Fibroblast of lung (primary cell): ENCODE data around the gene KCTD20.

ENCODE experiments used
- EZH2 ChIP-seq: IDR thresholded peaks from 2 replicates; pipeline ENCODE4 v1.5.1; 2012; ENCODE audit warnings: low read length, control low read depth, mild to moderate bottlenecking; ENCODE audit errors: missing control alignments
- TF ChIP-seq, protein P1 (sequence below), 2 donors: IDR thresholded peaks in 1 of 2; conservative IDR thresholded peaks in 1 of 2; 1 replicate in 1 of 2; 2 replicates in 1 of 2; pipeline ENCODE4 v1.5.1; 2011 to 2012; ENCODE audit warnings: low read length in 2 of 2, control low read depth in 1 of 2, inconsistent platforms in 1 of 2, low read depth in 1 of 2, mild to moderate bottlenecking in 1 of 2

DNA sequence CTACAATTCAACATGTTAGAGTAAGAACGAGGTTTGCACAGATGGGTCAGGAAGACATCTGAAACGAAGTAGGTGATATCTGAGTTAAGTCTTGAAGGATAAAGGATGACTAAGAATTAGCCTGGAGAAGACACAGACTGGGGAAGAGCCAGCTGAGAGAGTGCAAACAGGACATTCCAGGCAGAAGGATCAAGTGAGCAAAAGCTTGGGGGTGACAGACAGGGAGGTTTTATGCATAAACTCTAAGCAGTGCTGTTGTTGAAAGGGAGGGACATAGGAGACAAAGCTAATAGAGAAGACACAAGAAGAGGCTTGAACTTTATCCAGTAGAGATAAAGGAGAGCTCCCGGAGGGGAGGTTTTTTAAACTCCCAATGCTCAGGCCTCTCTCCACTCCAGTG is 40.3 kb upstream of the KCTD20 start:
- TF ChIP-seq, protein P1, sequence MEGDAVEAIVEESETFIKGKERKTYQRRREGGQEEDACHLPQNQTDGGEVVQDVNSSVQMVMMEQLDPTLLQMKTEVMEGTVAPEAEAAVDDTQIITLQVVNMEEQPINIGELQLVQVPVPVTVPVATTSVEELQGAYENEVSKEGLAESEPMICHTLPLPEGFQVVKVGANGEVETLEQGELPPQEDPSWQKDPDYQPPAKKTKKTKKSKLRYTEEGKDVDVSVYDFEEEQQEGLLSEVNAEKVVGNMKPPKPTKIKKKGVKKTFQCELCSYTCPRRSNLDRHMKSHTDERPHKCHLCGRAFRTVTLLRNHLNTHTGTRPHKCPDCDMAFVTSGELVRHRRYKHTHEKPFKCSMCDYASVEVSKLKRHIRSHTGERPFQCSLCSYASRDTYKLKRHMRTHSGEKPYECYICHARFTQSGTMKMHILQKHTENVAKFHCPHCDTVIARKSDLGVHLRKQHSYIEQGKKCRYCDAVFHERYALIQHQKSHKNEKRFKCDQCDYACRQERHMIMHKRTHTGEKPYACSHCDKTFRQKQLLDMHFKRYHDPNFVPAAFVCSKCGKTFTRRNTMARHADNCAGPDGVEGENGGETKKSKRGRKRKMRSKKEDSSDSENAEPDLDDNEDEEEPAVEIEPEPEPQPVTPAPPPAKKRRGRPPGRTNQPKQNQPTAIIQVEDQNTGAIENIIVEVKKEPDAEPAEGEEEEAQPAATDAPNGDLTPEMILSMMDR (conservative IDR thresholded peaks at IDR 0.05 in 1 of 2, IDR thresholded peaks at IDR 0.05 in 1 of 2; ENCODE audit: low read depth in 1 of 2, low read length in 2 of 2), result no peak
- no peak for TF ChIP-seq EZH2
